ENCODE results near the gene ARHGAP42.

DNA sequence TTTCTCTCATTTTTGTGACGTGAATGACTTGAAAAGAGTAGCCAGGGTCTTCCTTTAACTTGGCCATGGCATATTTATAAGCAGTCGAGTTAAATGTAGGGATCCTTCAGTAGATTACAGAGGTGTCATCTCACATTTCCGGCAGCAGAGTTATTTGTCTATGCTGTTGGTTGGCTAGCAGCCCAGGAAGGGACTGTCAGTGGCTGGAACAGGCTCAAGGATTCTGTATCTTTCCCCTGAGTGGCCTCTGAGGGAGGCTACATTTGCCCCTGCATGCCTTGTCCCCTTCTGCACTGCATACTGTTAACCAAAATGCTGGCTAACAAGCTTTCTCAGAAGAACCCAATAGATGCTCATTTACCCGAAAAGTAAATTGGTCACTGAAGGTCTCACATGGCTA is 254.9 kb downstream of the ARHGAP42 start:
- TF ChIP-seq, protein P1, sequence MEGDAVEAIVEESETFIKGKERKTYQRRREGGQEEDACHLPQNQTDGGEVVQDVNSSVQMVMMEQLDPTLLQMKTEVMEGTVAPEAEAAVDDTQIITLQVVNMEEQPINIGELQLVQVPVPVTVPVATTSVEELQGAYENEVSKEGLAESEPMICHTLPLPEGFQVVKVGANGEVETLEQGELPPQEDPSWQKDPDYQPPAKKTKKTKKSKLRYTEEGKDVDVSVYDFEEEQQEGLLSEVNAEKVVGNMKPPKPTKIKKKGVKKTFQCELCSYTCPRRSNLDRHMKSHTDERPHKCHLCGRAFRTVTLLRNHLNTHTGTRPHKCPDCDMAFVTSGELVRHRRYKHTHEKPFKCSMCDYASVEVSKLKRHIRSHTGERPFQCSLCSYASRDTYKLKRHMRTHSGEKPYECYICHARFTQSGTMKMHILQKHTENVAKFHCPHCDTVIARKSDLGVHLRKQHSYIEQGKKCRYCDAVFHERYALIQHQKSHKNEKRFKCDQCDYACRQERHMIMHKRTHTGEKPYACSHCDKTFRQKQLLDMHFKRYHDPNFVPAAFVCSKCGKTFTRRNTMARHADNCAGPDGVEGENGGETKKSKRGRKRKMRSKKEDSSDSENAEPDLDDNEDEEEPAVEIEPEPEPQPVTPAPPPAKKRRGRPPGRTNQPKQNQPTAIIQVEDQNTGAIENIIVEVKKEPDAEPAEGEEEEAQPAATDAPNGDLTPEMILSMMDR (IDR thresholded peaks at IDR 0.05; ENCODE audit: insufficient read depth, low read length) = no peak
- TF ChIP-seq, protein P2, sequence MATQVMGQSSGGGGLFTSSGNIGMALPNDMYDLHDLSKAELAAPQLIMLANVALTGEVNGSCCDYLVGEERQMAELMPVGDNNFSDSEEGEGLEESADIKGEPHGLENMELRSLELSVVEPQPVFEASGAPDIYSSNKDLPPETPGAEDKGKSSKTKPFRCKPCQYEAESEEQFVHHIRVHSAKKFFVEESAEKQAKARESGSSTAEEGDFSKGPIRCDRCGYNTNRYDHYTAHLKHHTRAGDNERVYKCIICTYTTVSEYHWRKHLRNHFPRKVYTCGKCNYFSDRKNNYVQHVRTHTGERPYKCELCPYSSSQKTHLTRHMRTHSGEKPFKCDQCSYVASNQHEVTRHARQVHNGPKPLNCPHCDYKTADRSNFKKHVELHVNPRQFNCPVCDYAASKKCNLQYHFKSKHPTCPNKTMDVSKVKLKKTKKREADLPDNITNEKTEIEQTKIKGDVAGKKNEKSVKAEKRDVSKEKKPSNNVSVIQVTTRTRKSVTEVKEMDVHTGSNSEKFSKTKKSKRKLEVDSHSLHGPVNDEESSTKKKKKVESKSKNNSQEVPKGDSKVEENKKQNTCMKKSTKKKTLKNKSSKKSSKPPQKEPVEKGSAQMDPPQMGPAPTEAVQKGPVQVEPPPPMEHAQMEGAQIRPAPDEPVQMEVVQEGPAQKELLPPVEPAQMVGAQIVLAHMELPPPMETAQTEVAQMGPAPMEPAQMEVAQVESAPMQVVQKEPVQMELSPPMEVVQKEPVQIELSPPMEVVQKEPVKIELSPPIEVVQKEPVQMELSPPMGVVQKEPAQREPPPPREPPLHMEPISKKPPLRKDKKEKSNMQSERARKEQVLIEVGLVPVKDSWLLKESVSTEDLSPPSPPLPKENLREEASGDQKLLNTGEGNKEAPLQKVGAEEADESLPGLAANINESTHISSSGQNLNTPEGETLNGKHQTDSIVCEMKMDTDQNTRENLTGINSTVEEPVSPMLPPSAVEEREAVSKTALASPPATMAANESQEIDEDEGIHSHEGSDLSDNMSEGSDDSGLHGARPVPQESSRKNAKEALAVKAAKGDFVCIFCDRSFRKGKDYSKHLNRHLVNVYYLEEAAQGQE (IDR thresholded peaks at IDR 0.05; ENCODE audit: insufficient replicate concordance, low read depth) = no peak

All from HL-60 (cell line).